H1 (cell line): Measurements from ENCODE around the gene DEDD. TPM values are rescaled to one million over a fixed set of nuclear protein-coding genes. Genes with fewer than 3 reads are reported as not detected.

Experiments
- CTCF ChIA-PET: fragments of 300-600 bp; sonication (Branson Sonifier 250); formaldehyde crosslinking; loops from one replicate; lab custom pipeline; 2021; ENCODE audit not compliant: partially characterized antibody; lab: Charles Lee
- POLR2A ChIA-PET: fragments of 300-600 bp; sonication (Branson Sonifier 250); formaldehyde crosslinking; loops from one replicate; lab custom pipeline; 2021; ENCODE audit warnings: inconsistent platforms; ENCODE audit not compliant: partially characterized antibody; lab: Charles Lee
- DNase-seq, 2 experiments: peaks; one replicate each; pipeline versions ENCODE4 v3.0.0 to v3.0.0-alpha.2; 2010 to 2022; ENCODE audit warnings: low spot score in 2 of 2, low read depth in 1 of 2, mixed read lengths in 1 of 2
- FAIRE-seq: peaks from 2 replicates; lab custom pipeline; 2011; peaks lifted over from hg19 to GRCh38; lab: Jason Lieb, UNC
- H2AFZ ChIP-seq: 2 replicates; pipeline ENCODE4 v1.8.1; 2012; ENCODE audit warnings: low read length, inconsistent platforms
- H2AK5ac ChIP-seq: 2 replicates; pipeline ENCODE4 v1.6.1; 2013; ENCODE audit warnings: low read depth, low read length
- H2BK120ac ChIP-seq: replicated peaks from 2 replicates; pipeline ENCODE3; 2013; ENCODE audit warnings: low read depth, low read length, inconsistent platforms
- H2BK12ac ChIP-seq: 2 replicates; pipeline ENCODE4 v1.6.1; 2013; ENCODE audit warnings: low read depth, low read length
- H2BK15ac ChIP-seq: 2 replicates; pipeline ENCODE4 v1.6.1; 2013; ENCODE audit warnings: low read length
- H2BK20ac ChIP-seq: 2 replicates; pipeline ENCODE4 v1.6.1; 2013; ENCODE audit warnings: low read length
- H2BK5ac ChIP-seq: 2 replicates; pipeline ENCODE4 v1.6.1; 2013; ENCODE audit warnings: low read depth, low read length
- H3K14ac ChIP-seq: 2 replicates; pipeline ENCODE4 v1.6.1; 2013; ENCODE audit warnings: inconsistent platforms; ENCODE audit not compliant: insufficient read length
- H3K18ac ChIP-seq: 2 replicates; pipeline ENCODE4 v1.6.1; 2013; ENCODE audit warnings: low read length; ENCODE audit errors: extremely low read depth
- H3K23ac ChIP-seq: 2 replicates; pipeline ENCODE4 v1.6.1; 2013; ENCODE audit warnings: inconsistent platforms; ENCODE audit not compliant: insufficient read length
- H3K23me2 ChIP-seq: 2 replicates; pipeline ENCODE4 v1.6.1; 2013; ENCODE audit warnings: low read depth, low read length
- H3K27ac ChIP-seq: 2 replicates; pipeline ENCODE4 v1.6.1; 2011; ENCODE audit warnings: low read depth, low read length, inconsistent platforms
- H3K27me3 ChIP-seq, 4 experiments: replicated peaks in 1 of 4; 1 replicate in 1 of 4; 2 replicates in 3 of 4; pipeline versions ENCODE4 v1.6.1 to v1.8.1; 2011 to 2013; ENCODE audit warnings: low read length in 3 of 4, mild to moderate bottlenecking in 3 of 4, inconsistent platforms in 2 of 4, mixed read lengths in 2 of 4, moderate library complexity in 1 of 4; ENCODE audit not compliant: control insufficient read depth in 3 of 4, insufficient read depth in 3 of 4; ENCODE audit errors: extremely low read depth in 1 of 4
- H3K36me3 ChIP-seq, 4 experiments: 2 replicates each; pipeline versions ENCODE4 v1.6.1 to v1.8.1; 2011 to 2013; ENCODE audit warnings: mild to moderate bottlenecking in 4 of 4, low read length in 3 of 4, moderate library complexity in 2 of 4, control low read depth in 1 of 4, inconsistent platforms in 1 of 4; ENCODE audit not compliant: insufficient read depth in 4 of 4, control insufficient read depth in 2 of 4
- H3K4ac ChIP-seq: replicated peaks from 2 replicates; pipeline ENCODE3; 2013; ENCODE audit warnings: low read length, low read depth, mixed read lengths, inconsistent platforms; ENCODE audit not compliant: insufficient read length
- H3K4me1 ChIP-seq, 4 experiments: replicated peaks in 1 of 4; 1 replicate in 1 of 4; 2 replicates in 3 of 4; pipeline versions ENCODE4 v1.6.1 to v1.8.1; 2011 to 2013; ENCODE audit warnings: low read length in 3 of 4, inconsistent platforms in 2 of 4, mixed read lengths in 1 of 4; ENCODE audit not compliant: insufficient read depth in 4 of 4, control insufficient read depth in 3 of 4
- H3K4me2 ChIP-seq, 2 experiments: 2 replicates each; pipeline versions ENCODE4 v1.6.1 to v1.8.1; 2011 to 2013; ENCODE audit warnings: low read depth in 2 of 2, low read length in 2 of 2, control low read depth in 1 of 2, inconsistent platforms in 1 of 2, mild to moderate bottlenecking in 1 of 2; ENCODE audit not compliant: insufficient read depth in 1 of 2
- H3K4me3 ChIP-seq, 4 experiments: fragments of 200-600, 300-600 bp in 1 of 4; sonication (generic), shearing (Covaris generic), sonication (Bioruptor Twin) in 1 of 4; 2 replicates each; pipeline versions ENCODE4 v1.5.1 to v1.8.1; 2011 to 2016; ENCODE audit warnings: low read length in 4 of 4, low read depth in 3 of 4, control low read depth in 2 of 4, inconsistent platforms in 2 of 4, mild to moderate bottlenecking in 2 of 4, mixed read lengths in 1 of 4, moderate library complexity in 1 of 4; ENCODE audit not compliant: insufficient read depth in 2 of 4; ENCODE audit errors: extremely low read depth in 1 of 4
- H3K56ac ChIP-seq: replicated peaks from 2 replicates; pipeline ENCODE3; 2013; ENCODE audit warnings: low read depth, mild to moderate bottlenecking, mixed read lengths, low read length, inconsistent platforms; ENCODE audit not compliant: insufficient read length
- H3K79me1 ChIP-seq: 2 replicates; pipeline ENCODE4 v1.6.1; 2013; ENCODE audit warnings: low read depth, low read length, control low read depth
- H3K79me2 ChIP-seq, 2 experiments: 2 replicates each; pipeline versions ENCODE4 v1.6.1 to v1.8.1; 2012 to 2013; ENCODE audit warnings: low read length in 2 of 2, mild to moderate bottlenecking in 2 of 2, inconsistent platforms in 1 of 2; ENCODE audit not compliant: insufficient read depth in 2 of 2, control insufficient read depth in 1 of 2
- H3K9ac ChIP-seq, 4 experiments: replicated peaks in 1 of 4; 1 replicate in 1 of 4; 2 replicates in 3 of 4; pipeline versions ENCODE4 v1.6.1 to v1.8.1; 2011 to 2013; ENCODE audit warnings: low read depth in 3 of 4, low read length in 3 of 4, control low read depth in 2 of 4, mild to moderate bottlenecking in 2 of 4, moderate library complexity in 2 of 4, inconsistent platforms in 1 of 4; ENCODE audit errors: extremely low read depth in 1 of 4
- H3K9me3 ChIP-seq, 2 experiments: 2 replicates each; pipeline versions ENCODE4 v1.6.1 to v1.8.1; 2012 to 2013; ENCODE audit warnings: mild to moderate bottlenecking in 2 of 2, moderate library complexity in 2 of 2, control low read depth in 1 of 2, inconsistent platforms in 1 of 2, low read depth in 1 of 2, low read length in 1 of 2, mixed read lengths in 1 of 2; ENCODE audit not compliant: insufficient read depth in 2 of 2
- H4K20me1 ChIP-seq, 2 experiments: replicated peaks in 1 of 2; 2 replicates each; pipeline versions ENCODE3 to v1.8.1; 2011 to 2013; ENCODE audit warnings: inconsistent platforms in 2 of 2, low read length in 2 of 2, mild to moderate bottlenecking in 1 of 2; ENCODE audit not compliant: insufficient read depth in 2 of 2, control insufficient read depth in 1 of 2
- H4K5ac ChIP-seq: 2 replicates; pipeline ENCODE4 v1.6.1; 2013; ENCODE audit warnings: low read length, low read depth, mixed read lengths, inconsistent platforms; ENCODE audit not compliant: insufficient read length
- H4K8ac ChIP-seq: 2 replicates; pipeline ENCODE4 v1.8.0; 2013; ENCODE audit warnings: mild to moderate bottlenecking, moderate library complexity, low read length, inconsistent platforms; ENCODE audit not compliant: insufficient read depth; ENCODE audit errors: extremely low read depth
- H4K91ac ChIP-seq: replicated peaks from 2 replicates; pipeline ENCODE3; 2013; ENCODE audit warnings: low read length, mixed read lengths, inconsistent platforms; ENCODE audit not compliant: insufficient read length
- ASH2L ChIP-seq: fragments of 200-600, 300-600 bp; sonication (generic); IDR thresholded peaks from one replicate; pipeline ENCODE4 v1.7.1; 2017; ENCODE audit warnings: low read length
- CBX5 ChIP-seq: fragments of 300-800, 300-1000 bp; sonication (generic); IDR thresholded peaks from 2 replicates; pipeline ENCODE4 v1.7.1; 2016; ENCODE audit warnings: antibody characterized with exemption, low read length, low read depth
- CEBPB ChIP-seq: IDR thresholded peaks from 2 replicates; pipeline ENCODE4 v1.6.1; 2012; ENCODE audit warnings: low read depth, low read length
- CREB1 ChIP-seq: IDR thresholded peaks from 2 replicates; pipeline ENCODE4 v1.6.1; 2012; ENCODE audit warnings: inconsistent platforms
- FOSL1 ChIP-seq: IDR thresholded peaks from 2 replicates; pipeline ENCODE4 v1.6.1; 2011; ENCODE audit warnings: mild to moderate bottlenecking, low read depth, low read length, moderate library complexity; ENCODE audit not compliant: insufficient read depth
- GABPA ChIP-seq: IDR thresholded peaks from 2 replicates; pipeline ENCODE4 v1.6.1; 2011; ENCODE audit warnings: mild to moderate bottlenecking, low read length, moderate library complexity, borderline replicate concordance; ENCODE audit not compliant: insufficient read depth
- HDAC2 ChIP-seq, 2 experiments: fragments of 300-600 bp in 1 of 2; sonication (generic) in 1 of 2; IDR thresholded peaks; 2 replicates each; pipeline ENCODE4 v1.6.1; 2011 to 2012; ENCODE audit warnings: low read depth in 2 of 2, low read length in 2 of 2, mild to moderate bottlenecking in 2 of 2, moderate library complexity in 2 of 2, borderline replicate concordance in 1 of 2, inconsistent platforms in 1 of 2
- MAFK ChIP-seq: IDR thresholded peaks from 2 replicates; pipeline ENCODE4 v1.6.1; 2012; ENCODE audit warnings: low read depth, mild to moderate bottlenecking, improper control_type of control experiment, low read length
- RBBP5 ChIP-seq: IDR thresholded peaks from 2 replicates; pipeline ENCODE4 v1.7.1; 2012; ENCODE audit warnings: low read depth, mild to moderate bottlenecking, inconsistent platforms, low read length, moderate library complexity, borderline replicate concordance
- RNF2 ChIP-seq: fragments of 200-900, 300-1000 bp; sonication (generic); IDR thresholded peaks from 2 replicates; pipeline ENCODE4 v1.7.1; 2016; ENCODE audit warnings: borderline replicate concordance, low read depth, mild to moderate bottlenecking, antibody characterized with exemption, low read length; ENCODE audit not compliant: poor library complexity, severe bottlenecking; ENCODE audit errors: missing control alignments
- SIN3A ChIP-seq, 2 experiments: IDR thresholded peaks in 1 of 2; conservative IDR thresholded peaks in 1 of 2; 2 replicates each; pipeline ENCODE4 v1.6.1; 2011 to 2012; ENCODE audit warnings: low read length in 2 of 2, improper control_type of control experiment in 1 of 2, low read depth in 1 of 2, mild to moderate bottlenecking in 1 of 2
- SIX5 ChIP-seq: IDR thresholded peaks from 2 replicates; pipeline ENCODE4 v1.6.1; 2011; ENCODE audit warnings: mild to moderate bottlenecking, low read depth, low read length
- TCF12 ChIP-seq: IDR thresholded peaks from 2 replicates; pipeline ENCODE4 v1.6.1; 2011; ENCODE audit warnings: low read depth, mild to moderate bottlenecking, low read length
- ZNF274 ChIP-seq: IDR thresholded peaks from 2 replicates; pipeline ENCODE4 v1.7.0; 2012; ENCODE audit warnings: low read length, borderline replicate concordance; ENCODE audit errors: extremely low read depth
- WGBS, 2 experiments: shearing (Covaris generic) in 1 of 2; methylation state at CpG; one replicate each; pipeline versions ENCODE4 v1.1.6 to v1.1.7; 2013 to 2015; ENCODE audit warnings: low lambda C conversion rate in 2 of 2, mixed read lengths in 2 of 2, inconsistent platforms in 1 of 2, low coverage in 1 of 2, missing lambda C conversion rate in 1 of 2; ENCODE audit not compliant: insufficient replicate concordance in 2 of 2, insufficient coverage in 1 of 2, insufficient read length in 1 of 2; ENCODE audit errors: extremely low coverage in 1 of 2, missing lambda C conversion rate in 1 of 2; 5-methylcytosine and 5-hydroxymethylcytosine counted together
- polyA plus RNA-seq, 7 experiments: library from polyadenylated mRNA; depleted of rRNA in 3 of 7; stranded (reverse) in 5 of 7; unstranded in 2 of 7; fragments of >200 nt in 5 of 7; fragments of 200-250 nt in 2 of 7; gene quantifications; 1 replicate in 5 of 7; 2 replicates in 1 of 7; 4 replicates in 1 of 7; pipeline versions ENCODE4 v1.2.1 to v1.2.3, GENCODE V29; 2011 to 2013; ENCODE audit warnings: missing spikeins in 2 of 7, mixed read lengths in 2 of 7
- total RNA-seq: library from RNA; stranded (reverse); fragmentation: NEBNext Ultra II Directional; extraction: Animal tissue kit (Norgen Biotek cat#: 25700); gene quantifications from 2 replicates; pipeline ENCODE4 v1.2.1, GENCODE V29; 2021

The DEDD gene
- total and polyA plus RNA-seq, 2 of the 8 experiments (the other 6 are each of a cell fraction or from before 2014, with no cell fraction given), result 42.6 to 55.9 TPM

- no peak for DNase-seq
- POLR2A ChIA-PET, result interaction anchor here (1.0 to 5.3 kb wide), 3 partner anchors 21 to 75 kb away, joined by 3 to 32 read pairs (median 3); partner anchors contain the start of genes DEDD and F11R
- no peak overlapping the region for H4K8ac ChIP-seq
- TF ChIP-seq RNF2, result no peak
- TF ChIP-seq HDAC2 (IDR thresholded peaks at IDR 0.05; ENCODE audit: borderline replicate concordance in 1 of 2, low read depth in 2 of 2, low read length in 2 of 2), result no peak
- no peak for TF ChIP-seq CREB1
- TF ChIP-seq SIX5, result no peak
- no peak for TF ChIP-seq CEBPB
- TF ChIP-seq ZNF274, result no peak
- no peak for TF ChIP-seq TCF12
- no peak for TF ChIP-seq GABPA
- no peak for TF ChIP-seq ASH2L
- no peak for TF ChIP-seq RBBP5
- TF ChIP-seq FOSL1, result no peak
- TF ChIP-seq MAFK, result no peak
- no peak for TF ChIP-seq CBX5
- TF ChIP-seq SIN3A (conservative IDR thresholded peaks at IDR 0.05 in 1 of 2, IDR thresholded peaks at IDR 0.05 in 1 of 2; ENCODE audit: low read depth in 1 of 2, low read length in 2 of 2), result no peak
These were observed 36.5 kb downstream of the DEDD start for GRCh38 chr1:161096015-161096414.

More at GRCh38 chr1:161096015-161096414, 36.5 kb downstream of the DEDD start:
- Histone ChIP-seq H3K9ac (no peak overlapping the region), H2AK5ac (no peak overlapping the region), H2BK15ac (no peak overlapping the region), H2BK5ac (no peak overlapping the region), H2BK12ac (no peak overlapping the region), H4K20me1 (no peaks in the 10 kb centered on the region), H4K5ac (no peak overlapping the region), H3K4me1 (peaks cover 0 to 6% (median 0%) of the 10 kb centered on the region in 4 experiments; a peak in 2 of 7 replicates), H2AFZ (no peak overlapping the region), H3K4me3 (no peak overlapping the region), H3K23ac (no peak overlapping the region), H3K4ac (no peak overlapping the region), H3K9me3 (no peaks in the 10 kb centered on the region), H3K27ac (no peak overlapping the region), H3K18ac (no peak overlapping the region), H3K4me2 (no peak overlapping the region), H3K27me3 (no peaks in the 10 kb centered on the region), H4K91ac (no peak overlapping the region), H2BK120ac (no peak overlapping the region), H3K14ac (no peak overlapping the region), H2BK20ac (no peak overlapping the region), H3K23me2 (peaks cover 13% of the 10 kb centered on the region), H3K79me2 (no peaks in the 10 kb centered on the region), H3K79me1 (0 out of 2 replicates have a peak, but pooled peaks cover 3% of the 10 kb centered on the region), H3K56ac (no peak overlapping the region), H3K36me3 (peaks cover 0 to 7% (median 0%) of the 10 kb centered on the region in 4 experiments; a peak in 1 of 8 replicates)
- CTCF ChIA-PET, result interaction anchor here (0.7 to 10.0 kb wide), 12 partner anchors 9 to 316 kb away, joined by 3 to 282 read pairs (median 18); partner anchors contain the start of genes ARHGAP30, NECTIN4, PPOX and TSTD1
- FAIRE-seq, result no peak
- WGBS, 2 experiments, result 82% methylated on average over 2 of the region's 2 CpGs; no CpG with 5 or more reads in 1 of the 2 experiments
